HCT116 (cell line): Measurements from ENCODE around the gene LAD1.

ENCODE experiments used
- ATF3 ChIP-seq: IDR thresholded peaks from 2 replicates; pipeline ENCODE4 v1.6.1; 2012
- CTCF ChIP-seq, 3 experiments: fragments of 200-600 bp in 1 of 3; sonication (generic) in 1 of 3; IDR thresholded peaks in 2 of 3; conservative IDR thresholded peaks in 1 of 3; 2 replicates each; pipeline ENCODE4 v1.5.1; 2012 to 2017; ENCODE audit warnings: low read depth in 2 of 3, low read length in 2 of 3, antibody characterized with exemption in 1 of 3, borderline replicate concordance in 1 of 3, control low read depth in 1 of 3, mild to moderate bottlenecking in 1 of 3, mixed read lengths in 1 of 3, mixed run types in 1 of 3, moderate library complexity in 1 of 3; ENCODE audit not compliant: insufficient read depth in 1 of 3
- EGR1 ChIP-seq: IDR thresholded peaks from 2 replicates; pipeline ENCODE4 v1.6.1; 2012; ENCODE audit warnings: low read depth
- EZH2 ChIP-seq: fragments of 200-600 bp; sonication (generic); IDR thresholded peaks from 2 replicates; pipeline ENCODE4 v1.6.1; 2017; ENCODE audit warnings: antibody characterized with exemption, mixed run types
- EZH2phosphoT487 ChIP-seq: fragments of 200-600 bp; IDR thresholded peaks from 2 replicates; pipeline ENCODE4 v1.6.1; 2018; ENCODE audit warnings: antibody characterized with exemption, borderline replicate concordance
- JUND ChIP-seq: IDR thresholded peaks from 2 replicates; pipeline ENCODE4 v1.6.1; 2012
- MAX ChIP-seq: IDR thresholded peaks from 2 replicates; pipeline ENCODE4 v1.6.1; 2012
- POLR2AphosphoS5 ChIP-seq: IDR thresholded peaks from 2 replicates; pipeline ENCODE4 v1.6.1; 2011; ENCODE audit warnings: mild to moderate bottlenecking, low read depth, low read length, moderate library complexity
- REST ChIP-seq: IDR thresholded peaks from 2 replicates; pipeline ENCODE4 v1.6.1; 2012; ENCODE audit warnings: low read depth
- SIN3A ChIP-seq: IDR thresholded peaks from 2 replicates; pipeline ENCODE4 v1.6.1; 2012; ENCODE audit warnings: low read depth
- TCF7L2 ChIP-seq: IDR thresholded peaks from 2 replicates; pipeline ENCODE4 v1.7.0; 2011; ENCODE audit warnings: borderline replicate concordance, inconsistent platforms; ENCODE audit not compliant: insufficient read depth, insufficient read length; ENCODE audit errors: extremely low read depth
- ZFX ChIP-seq: fragments of 450-650 bp; IDR thresholded peaks from 2 replicates; pipeline ENCODE4 v1.6.1; 2017
- ZNF274 ChIP-seq: fragments of 200-500 bp; sonication (Bioruptor generic); IDR thresholded peaks from 2 replicates; pipeline ENCODE4 v1.6.1; 2014; ENCODE audit warnings: mild to moderate bottlenecking, low read depth, low read length, inconsistent platforms

- TF ChIP-seq CTCF (IDR thresholded peaks at IDR 0.05 in 2 of 3, conservative IDR thresholded peaks at IDR 0.05 in 1 of 3; ENCODE audit: borderline replicate concordance in 1 of 3, insufficient read depth in 1 of 3, low read depth in 2 of 3, low read length in 2 of 3), result no peak
- TF ChIP-seq ATF3, result no peak
- TF ChIP-seq TCF7L2, result no peak
- no peak for TF ChIP-seq JUND
- no peak for TF ChIP-seq POLR2AphosphoS5
- no peak for TF ChIP-seq ZFX
- no peak for TF ChIP-seq EZH2phosphoT487
- TF ChIP-seq REST, result no peak
- no peak for TF ChIP-seq EZH2
- TF ChIP-seq SIN3A, result no peak
- no peak for TF ChIP-seq ZNF274
- no peak for TF ChIP-seq MAX
- TF ChIP-seq EGR1, result no peak
Observed at GRCh38 chr1:201433609-201434008, 34.5 kb upstream of the LAD1 start.
